SK-N-SH treated with all-trans-retinoic acid at 6 μM for 48 hours (cell line): ENCODE data around the gene GGA3.

Experiments used
- ARNTL ChIP-seq: fragments of 450-650 bp; formaldehyde crosslinking; IDR thresholded peaks from 2 replicates; pipeline ENCODE4 v1.5.0; 2020; ENCODE audit warnings: low read depth, mild to moderate bottlenecking, moderate library complexity, borderline replicate concordance
- BACH2 ChIP-seq: fragments of 250-450 bp; sonication (Bioruptor Pico); IDR thresholded peaks from 2 replicates; pipeline ENCODE4 v1.9.0; 2021; ENCODE audit warnings: mild to moderate bottlenecking, borderline replicate concordance
- CREB5 ChIP-seq: fragments of 250-450 bp; sonication (Bioruptor Pico); IDR thresholded peaks from 2 replicates; pipeline ENCODE4 v1.5.1; 2020; ENCODE audit warnings: low read depth, mild to moderate bottlenecking, moderate library complexity
- ESRRG ChIP-seq: fragments of 250-450 bp; sonication (Bioruptor Pico); IDR thresholded peaks from 2 replicates; pipeline ENCODE4 v1.6.1; 2021; ENCODE audit warnings: mild to moderate bottlenecking
- PATZ1 ChIP-seq: fragments of 250-450 bp; sonication (Bioruptor Pico); IDR thresholded peaks from 2 replicates; pipeline ENCODE4 v1.8.0; 2020; ENCODE audit warnings: mild to moderate bottlenecking, moderate library complexity, borderline replicate concordance
- POU6F1 ChIP-seq: fragments of 250-450 bp; sonication (Bioruptor Pico); IDR thresholded peaks from 2 replicates; pipeline ENCODE4 v1.8.0; 2021; ENCODE audit warnings: low read depth, mild to moderate bottlenecking, moderate library complexity, borderline replicate concordance
- TCF4 ChIP-seq: fragments of 250-450 bp; sonication (Bioruptor Pico); IDR thresholded peaks from 2 replicates; pipeline ENCODE4 v1.8.0; 2021; ENCODE audit warnings: mild to moderate bottlenecking, moderate library complexity, borderline replicate concordance
- TSHZ2 ChIP-seq: fragments of 250-450 bp; sonication (Bioruptor Pico); IDR thresholded peaks from 2 replicates; pipeline ENCODE4 v1.5.0; 2020; ENCODE audit warnings: mild to moderate bottlenecking, moderate library complexity
- ZC3H10 ChIP-seq: fragments of 250-450 bp; sonication (Bioruptor Pico); IDR thresholded peaks from 2 replicates; pipeline ENCODE4 v1.5.1; 2021; ENCODE audit warnings: mild to moderate bottlenecking, moderate library complexity
- ZFP30 ChIP-seq: fragments of 450-650 bp; formaldehyde crosslinking; IDR thresholded peaks from 2 replicates; pipeline ENCODE4 v1.5.0; 2022; ENCODE audit warnings: mild to moderate bottlenecking, moderate library complexity
- ZNF565 ChIP-seq: fragments of 450-650 bp; formaldehyde crosslinking; conservative IDR thresholded peaks from 2 replicates; pipeline ENCODE4 v1.5.0; 2020; ENCODE audit warnings: low read depth, mild to moderate bottlenecking, moderate library complexity
- ZNF8 ChIP-seq: fragments of 450-650 bp; formaldehyde crosslinking; IDR thresholded peaks from 2 replicates; pipeline ENCODE4 v1.5.0; 2020; ENCODE audit warnings: mild to moderate bottlenecking, moderate library complexity

- no peak for TF ChIP-seq CREB5 (CRISPR knock-in tag)
- no peak for TF ChIP-seq ZFP30 (CRISPR knock-in tag)
- no peak for TF ChIP-seq ARNTL
- no peak for TF ChIP-seq BACH2 (CRISPR knock-in tag)
- no peak for TF ChIP-seq ZNF565 (CRISPR knock-in tag)
- TF ChIP-seq ESRRG (CRISPR knock-in tag): no peak
- no peak for TF ChIP-seq ZC3H10
- TF ChIP-seq POU6F1: no peak
- no peak for TF ChIP-seq ZNF8 (CRISPR knock-in tag)
- no peak for TF ChIP-seq PATZ1
- TF ChIP-seq TCF4 (CRISPR knock-in tag): no peak
- no peak for TF ChIP-seq TSHZ2
Observed at GRCh38 chr17:75225016-75225415, 36.4 kb downstream of the GGA3 start.
